ENCODE data around the gene VWA5A.

DNA sequence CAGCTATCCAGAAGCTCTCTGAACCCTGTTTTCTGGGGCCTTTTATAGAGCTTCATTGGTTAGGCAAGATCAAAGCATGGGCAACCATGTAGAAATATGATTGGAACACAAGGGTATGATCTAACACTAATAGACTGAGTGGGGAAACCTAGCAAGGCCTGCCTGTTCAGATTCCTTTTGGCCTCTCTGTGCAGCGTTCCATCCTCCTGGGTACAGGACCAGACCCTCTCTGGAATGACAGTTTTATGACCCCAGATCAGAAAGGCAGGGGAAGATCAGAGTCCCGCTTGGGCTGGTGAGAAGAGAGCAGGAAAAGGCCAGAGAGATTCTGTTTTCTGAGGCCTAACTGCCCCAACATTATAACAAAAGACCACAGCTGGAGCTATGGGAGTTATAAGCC is 36.7 kb upstream of the VWA5A start:
- TF ChIP-seq, protein P1, sequence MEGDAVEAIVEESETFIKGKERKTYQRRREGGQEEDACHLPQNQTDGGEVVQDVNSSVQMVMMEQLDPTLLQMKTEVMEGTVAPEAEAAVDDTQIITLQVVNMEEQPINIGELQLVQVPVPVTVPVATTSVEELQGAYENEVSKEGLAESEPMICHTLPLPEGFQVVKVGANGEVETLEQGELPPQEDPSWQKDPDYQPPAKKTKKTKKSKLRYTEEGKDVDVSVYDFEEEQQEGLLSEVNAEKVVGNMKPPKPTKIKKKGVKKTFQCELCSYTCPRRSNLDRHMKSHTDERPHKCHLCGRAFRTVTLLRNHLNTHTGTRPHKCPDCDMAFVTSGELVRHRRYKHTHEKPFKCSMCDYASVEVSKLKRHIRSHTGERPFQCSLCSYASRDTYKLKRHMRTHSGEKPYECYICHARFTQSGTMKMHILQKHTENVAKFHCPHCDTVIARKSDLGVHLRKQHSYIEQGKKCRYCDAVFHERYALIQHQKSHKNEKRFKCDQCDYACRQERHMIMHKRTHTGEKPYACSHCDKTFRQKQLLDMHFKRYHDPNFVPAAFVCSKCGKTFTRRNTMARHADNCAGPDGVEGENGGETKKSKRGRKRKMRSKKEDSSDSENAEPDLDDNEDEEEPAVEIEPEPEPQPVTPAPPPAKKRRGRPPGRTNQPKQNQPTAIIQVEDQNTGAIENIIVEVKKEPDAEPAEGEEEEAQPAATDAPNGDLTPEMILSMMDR (IDR thresholded peaks at IDR 0.05; ENCODE audit: insufficient read depth, low read depth, low read length), result no peak
- no peak for TF ChIP-seq EZH2 (IDR thresholded peaks at IDR 0.05; ENCODE audit: insufficient read depth, low read length)

Measured in astrocyte (in vitro differentiated cells and primary cell).